C4-2B (cell line): ENCODE data around the gene ASB11.

Experiments
- CTCF ChIP-seq: fragments of 450-650 bp; conservative IDR thresholded peaks from 2 replicates; pipeline ENCODE4 v1.5.1; 2017; ENCODE audit warnings: mild to moderate bottlenecking
- ZFX ChIP-seq: fragments of 450-650 bp; IDR thresholded peaks from 2 replicates; pipeline ENCODE4 v1.6.1; 2017

- no peak for TF ChIP-seq CTCF
- TF ChIP-seq ZFX = no peak
These were observed 19.9 kb upstream of the ASB11 start, which contains the start of gene PIGA for GRCh38 chrX:15335135-15336022.
